ENCODE results near the gene RASA2.
A peak's percentile ranks its signal among the peaks of the same experiment; 100 is the strongest.

The RASA2 gene

GRCh38 chr3:141486746-141487520 is at the start of gene RASA2:
Gene RASA2, plus strand, starts transcription at chr3:141487027. Its CDS starts 57 bp downstream, at chr3:141487084.
- Histone ChIP-seq H3K4me1 (ENCODE audit: control insufficient read depth in 2 of 2, insufficient read depth in 2 of 2, low read length in 2 of 2) (peaks cover 14 to 25% of the 10 kb centered on the region in 2 donors), H3K4me3 (ENCODE audit: low read length in 2 of 2) (peak within 1 kb of the TSS; percentile 83 to 89), H3K9ac (ENCODE audit: low read depth in 1 of 2, low read length in 2 of 2) (peak within 1 kb of the TSS; percentile 84 to 95), H3K27ac (ENCODE audit: low read depth in 2 of 2, low read length in 2 of 2) (peak within 1 kb of the TSS; percentile 98 to 99), H3K36me3 (ENCODE audit: control insufficient read depth in 2 of 2, insufficient read depth in 2 of 2, low read length in 2 of 2) (no peaks in the 10 kb centered on the region), H3K27me3 (ENCODE audit: control insufficient read depth in 2 of 2, insufficient read depth in 2 of 2, low read length in 2 of 2) (no peaks in the 10 kb centered on the region), H3K9me3 (ENCODE audit: control insufficient read depth in 2 of 2, low read length in 2 of 2) (no peaks in the 10 kb centered on the region)

- Histone ChIP-seq H3K9ac (ENCODE audit: low read depth in 1 of 2, low read length in 2 of 2) (no peak overlapping the region), H3K4me1 (ENCODE audit: control insufficient read depth in 2 of 2, insufficient read depth in 2 of 2, low read length in 2 of 2) (peaks cover 7 to 19% of the 10 kb centered on the region in 2 donors), H3K27me3 (ENCODE audit: control insufficient read depth in 2 of 2, insufficient read depth in 2 of 2, low read length in 2 of 2) (no peaks in the 10 kb centered on the region), H3K9me3 (ENCODE audit: control insufficient read depth in 2 of 2, low read length in 2 of 2) (no peaks in the 10 kb centered on the region), H3K27ac (ENCODE audit: low read depth in 2 of 2, low read length in 2 of 2) (peak overlapping the region; percentile 7 to 35), H3K36me3 (ENCODE audit: control insufficient read depth in 2 of 2, insufficient read depth in 2 of 2, low read length in 2 of 2) (peaks cover 29 to 30% of the 10 kb centered on the region in 2 donors), H3K4me3 (ENCODE audit: low read length in 2 of 2) (no peak overlapping the region)
Observed at GRCh38 chr3:141439589-141439988, 47.2 kb upstream of the RASA2 start.

GRCh38 chr3:141440942-141441341 is 45.9 kb upstream of the RASA2 start:
- H3K4me1 ChIP-seq (ENCODE audit: control insufficient read depth in 2 of 2, insufficient read depth in 2 of 2, low read length in 2 of 2) = peaks cover 7 to 18% of the 10 kb centered on the region in 2 donors
- peak overlapping the region; percentile 25 to 44 for H3K27ac ChIP-seq (ENCODE audit: low read depth in 2 of 2, low read length in 2 of 2)
- no peak overlapping the region for H3K4me3 ChIP-seq (ENCODE audit: low read length in 2 of 2)
- peaks cover 40 to 41% of the 10 kb centered on the region in 2 donors for H3K36me3 ChIP-seq (ENCODE audit: control insufficient read depth in 2 of 2, insufficient read depth in 2 of 2, low read length in 2 of 2)
- H3K27me3 ChIP-seq (ENCODE audit: control insufficient read depth in 2 of 2, insufficient read depth in 2 of 2, low read length in 2 of 2) = no peaks in the 10 kb centered on the region
- no peak overlapping the region for H3K9ac ChIP-seq (ENCODE audit: low read depth in 1 of 2, low read length in 2 of 2)
- no peaks in the 10 kb centered on the region for H3K9me3 ChIP-seq (ENCODE audit: control insufficient read depth in 2 of 2, low read length in 2 of 2)

- H3K9me3 ChIP-seq (ENCODE audit: control insufficient read depth in 2 of 2, low read length in 2 of 2) = no peaks in the 10 kb centered on the region
- H3K27ac ChIP-seq (ENCODE audit: low read depth in 2 of 2, low read length in 2 of 2) = peak overlapping the region; percentile 44 to 69
- H3K9ac ChIP-seq (ENCODE audit: low read depth in 1 of 2, low read length in 2 of 2) = no peak overlapping the region
- H3K4me1 ChIP-seq (ENCODE audit: control insufficient read depth in 2 of 2, insufficient read depth in 2 of 2, low read length in 2 of 2) = peaks cover 7 to 12% of the 10 kb centered on the region in 2 donors
- H3K36me3 ChIP-seq (ENCODE audit: control insufficient read depth in 2 of 2, insufficient read depth in 2 of 2, low read length in 2 of 2) = peaks cover 42 to 44% of the 10 kb centered on the region in 2 donors
- no peak overlapping the region for H3K4me3 ChIP-seq (ENCODE audit: low read length in 2 of 2)
- H3K27me3 ChIP-seq (ENCODE audit: control insufficient read depth in 2 of 2, insufficient read depth in 2 of 2, low read length in 2 of 2) = no peaks in the 10 kb centered on the region
Observed at GRCh38 chr3:141441381-141442364, 45.2 kb upstream of the RASA2 start.

GRCh38 chr3:141442446-141442845 is 44.4 kb upstream of the RASA2 start:
- H3K9ac ChIP-seq (ENCODE audit: low read depth in 1 of 2, low read length in 2 of 2) = no peak overlapping the region
- H3K36me3 ChIP-seq (ENCODE audit: control insufficient read depth in 2 of 2, insufficient read depth in 2 of 2, low read length in 2 of 2) = peaks cover 45 to 51% of the 10 kb centered on the region in 2 donors
- no peaks in the 10 kb centered on the region for H3K9me3 ChIP-seq (ENCODE audit: control insufficient read depth in 2 of 2, low read length in 2 of 2)
- H3K27me3 ChIP-seq (ENCODE audit: control insufficient read depth in 2 of 2, insufficient read depth in 2 of 2, low read length in 2 of 2) = no peaks in the 10 kb centered on the region
- no peak overlapping the region for H3K4me3 ChIP-seq (ENCODE audit: low read length in 2 of 2)
- peaks cover 0 to 6% of the 10 kb centered on the region in 2 donors for H3K4me1 ChIP-seq (ENCODE audit: control insufficient read depth in 2 of 2, insufficient read depth in 2 of 2, low read length in 2 of 2)
- H3K27ac ChIP-seq (ENCODE audit: low read depth in 2 of 2, low read length in 2 of 2) = peak overlapping the region; percentile 46 to 69

- H3K9ac ChIP-seq (ENCODE audit: low read depth in 1 of 2, low read length in 2 of 2) = no peak overlapping the region
Observed at GRCh38 chr3:141442914-141443313, 43.9 kb upstream of the RASA2 start.

GRCh38 chr3:141444586-141445285 is 42.1 kb upstream of the RASA2 start:
- no peaks in the 10 kb centered on the region for H3K9me3 ChIP-seq (ENCODE audit: control insufficient read depth in 2 of 2, low read length in 2 of 2)
- H3K4me1 ChIP-seq (ENCODE audit: control insufficient read depth in 2 of 2, insufficient read depth in 2 of 2, low read length in 2 of 2) = peaks cover 0 to 6% of the 10 kb centered on the region in 2 donors
- H3K27me3 ChIP-seq (ENCODE audit: control insufficient read depth in 2 of 2, insufficient read depth in 2 of 2, low read length in 2 of 2) = no peaks in the 10 kb centered on the region
- no peak overlapping the region for H3K9ac ChIP-seq (ENCODE audit: low read depth in 1 of 2, low read length in 2 of 2)
- H3K36me3 ChIP-seq (ENCODE audit: control insufficient read depth in 2 of 2, insufficient read depth in 2 of 2, low read length in 2 of 2) = peaks cover 42 to 49% of the 10 kb centered on the region in 2 donors
- H3K4me3 ChIP-seq (ENCODE audit: low read length in 2 of 2) = no peak overlapping the region
- H3K27ac ChIP-seq (ENCODE audit: low read depth in 2 of 2, low read length in 2 of 2) = no peak overlapping the region

More at GRCh38 chr3:141442914-141443313, 43.9 kb upstream of the RASA2 start:
- no peak overlapping the region for H3K4me3 ChIP-seq (ENCODE audit: low read length in 2 of 2)
- no peaks in the 10 kb centered on the region for H3K9me3 ChIP-seq (ENCODE audit: control insufficient read depth in 2 of 2, low read length in 2 of 2)
- peaks cover 0 to 6% of the 10 kb centered on the region in 2 donors for H3K4me1 ChIP-seq (ENCODE audit: control insufficient read depth in 2 of 2, insufficient read depth in 2 of 2, low read length in 2 of 2)
- H3K36me3 ChIP-seq (ENCODE audit: control insufficient read depth in 2 of 2, insufficient read depth in 2 of 2, low read length in 2 of 2) = peaks cover 45 to 55% of the 10 kb centered on the region in 2 donors
- peak overlapping the region; percentile 46 to 69 for H3K27ac ChIP-seq (ENCODE audit: low read depth in 2 of 2, low read length in 2 of 2)
- H3K27me3 ChIP-seq (ENCODE audit: control insufficient read depth in 2 of 2, insufficient read depth in 2 of 2, low read length in 2 of 2) = no peaks in the 10 kb centered on the region

GRCh38 chr3:141445990-141446389 is 40.8 kb upstream of the RASA2 start:
- no peaks in the 10 kb centered on the region for H3K27me3 ChIP-seq (ENCODE audit: control insufficient read depth in 2 of 2, insufficient read depth in 2 of 2, low read length in 2 of 2)
- peaks cover 0 to 2% of the 10 kb centered on the region in 2 donors for H3K4me1 ChIP-seq (ENCODE audit: control insufficient read depth in 2 of 2, insufficient read depth in 2 of 2, low read length in 2 of 2)
- H3K36me3 ChIP-seq (ENCODE audit: control insufficient read depth in 2 of 2, insufficient read depth in 2 of 2, low read length in 2 of 2) = peaks cover 42 to 49% of the 10 kb centered on the region in 2 donors
- no peak overlapping the region for H3K9ac ChIP-seq (ENCODE audit: low read depth in 1 of 2, low read length in 2 of 2)
- H3K9me3 ChIP-seq (ENCODE audit: control insufficient read depth in 2 of 2, low read length in 2 of 2) = no peaks in the 10 kb centered on the region
- H3K27ac ChIP-seq (ENCODE audit: low read depth in 2 of 2, low read length in 2 of 2) = no peak overlapping the region
- no peak overlapping the region for H3K4me3 ChIP-seq (ENCODE audit: low read length in 2 of 2)

- Histone ChIP-seq H3K9me3 (ENCODE audit: control insufficient read depth in 2 of 2, low read length in 2 of 2) (no peaks in the 10 kb centered on the region), H3K36me3 (ENCODE audit: control insufficient read depth in 2 of 2, insufficient read depth in 2 of 2, low read length in 2 of 2) (peaks cover 42 to 49% of the 10 kb centered on the region in 2 donors), H3K4me3 (ENCODE audit: low read length in 2 of 2) (no peak overlapping the region), H3K4me1 (ENCODE audit: control insufficient read depth in 2 of 2, insufficient read depth in 2 of 2, low read length in 2 of 2) (no peaks in the 10 kb centered on the region), H3K27ac (ENCODE audit: low read depth in 2 of 2, low read length in 2 of 2) (no peak overlapping the region), H3K9ac (ENCODE audit: low read depth in 1 of 2, low read length in 2 of 2) (no peak overlapping the region), H3K27me3 (ENCODE audit: control insufficient read depth in 2 of 2, insufficient read depth in 2 of 2, low read length in 2 of 2) (no peaks in the 10 kb centered on the region)
Observed at GRCh38 chr3:141446737-141447136, 40.1 kb upstream of the RASA2 start.
